Mononuclear cell (primary cell): ENCODE results near the gene PREPL. TPM values are rescaled to one million over a fixed set of nuclear protein-coding genes. Genes with fewer than 3 reads are reported as not detected.
"Not testable (repeated sequence)": the region's sequence is repeated elsewhere in the genome, so short reads cannot be mapped to it uniquely, and the experiment has no call there.

Experiments used
- H3K27me3 ChIP-seq: 2 replicates; pipeline ENCODE4 v1.6.0; 2011; ENCODE audit warnings: low read length, control low read depth; ENCODE audit not compliant: insufficient read depth
- H3K4me1 ChIP-seq: 2 replicates; pipeline ENCODE4 v1.5.1; 2011; ENCODE audit warnings: mild to moderate bottlenecking, low read length, control low read depth; ENCODE audit not compliant: insufficient read depth
- H3K4me3 ChIP-seq: 2 replicates; pipeline ENCODE4 v1.5.1; 2011; ENCODE audit warnings: mild to moderate bottlenecking, low read length, moderate library complexity
- H3K9me3 ChIP-seq: 2 replicates; pipeline ENCODE4 v1.5.1; 2011; ENCODE audit warnings: low read depth, mild to moderate bottlenecking, control low read depth, low read length
- total RNA-seq: library from RNA; depleted of rRNA; stranded (reverse); fragments of >200 nt; gene quantifications from one replicate; pipeline ENCODE4 v1.2.3, GENCODE V29; 2012

PREPL gene
- total RNA-seq, 1 donor, result 19.4 TPM

GRCh38 chr2:44325897-44326296 lies 35.4 kb downstream of the PREPL start:
- H3K4me3 ChIP-seq, result no peak overlapping the region
- no peaks in the 10 kb centered on the region for H3K27me3 ChIP-seq
- no peaks in the 10 kb centered on the region for H3K9me3 ChIP-seq
- H3K4me1 ChIP-seq, result no peaks in the 10 kb centered on the region

- Histone ChIP-seq H3K27me3 (no peaks in the 10 kb centered on the region), H3K9me3 (no peaks in the 10 kb centered on the region), H3K4me3 (no peak overlapping the region), H3K4me1 (no peaks in the 10 kb centered on the region)
Observed at GRCh38 chr2:44324971-44325426, 36.3 kb downstream of the PREPL start.

- H3K9me3 ChIP-seq, result no peaks in the 10 kb centered on the region
- H3K27me3 ChIP-seq, result no peaks in the 10 kb centered on the region
- H3K4me1 ChIP-seq, result no peaks in the 10 kb centered on the region
- H3K4me3 ChIP-seq, result no peak overlapping the region
Observed at GRCh38 chr2:44321360-44321759, 39.9 kb downstream of the PREPL start.

GRCh38 chr2:44320832-44321231 lies 40.5 kb downstream of the PREPL start:
- no peaks in the 10 kb centered on the region for H3K9me3 ChIP-seq
- H3K4me3 ChIP-seq, result no peak overlapping the region
- no peaks in the 10 kb centered on the region for H3K27me3 ChIP-seq
- no peaks in the 10 kb centered on the region for H3K4me1 ChIP-seq

- Histone ChIP-seq H3K9me3 (peaks cover 9% of the 10 kb centered on the region), H3K4me3 (no peak overlapping the region), H3K4me1 (no peaks in the 10 kb centered on the region), H3K27me3 (no peaks in the 10 kb centered on the region)
Observed at GRCh38 chr2:44315945-44316344, 45.3 kb downstream of the PREPL start.

- Histone ChIP-seq H3K9me3 (peaks cover 25% of the 10 kb centered on the region), H3K4me3 (no peak overlapping the region), H3K4me1 (no peaks in the 10 kb centered on the region), H3K27me3 (no peaks in the 10 kb centered on the region)
Observed at GRCh38 chr2:44314362-44314761, 46.9 kb downstream of the PREPL start.

GRCh38 chr2:44310287-44310686 lies 51.0 kb downstream of the PREPL start:
- Histone ChIP-seq H3K4me1 (no peaks in the 10 kb centered on the region), H3K4me3 (no peak overlapping the region), H3K9me3 (peaks cover 30% of the 10 kb centered on the region), H3K27me3 (no peaks in the 10 kb centered on the region)

GRCh38 chr2:44305882-44306281 lies 55.4 kb downstream of the PREPL start:
- Histone ChIP-seq H3K4me1 (no peaks in the 10 kb centered on the region), H3K9me3 (peaks cover 21% of the 10 kb centered on the region), H3K27me3 (no peaks in the 10 kb centered on the region), H3K4me3 (no peak overlapping the region)

GRCh38 chr2:44304258-44304657 lies 57.0 kb downstream of the PREPL start:
- peaks cover 4% of the 10 kb centered on the region for H3K9me3 ChIP-seq
- no peak overlapping the region for H3K4me3 ChIP-seq
- H3K27me3 ChIP-seq, result no peaks in the 10 kb centered on the region
- H3K4me1 ChIP-seq, result no peaks in the 10 kb centered on the region

GRCh38 chr2:44303766-44304165 lies 57.5 kb downstream of the PREPL start:
- H3K27me3 ChIP-seq, H3K4me3 ChIP-seq, H3K9me3 ChIP-seq, H3K4me1 ChIP-seq: not testable (repeated sequence)

- no peaks in the 10 kb centered on the region for H3K4me1 ChIP-seq
- no peak overlapping the region for H3K4me3 ChIP-seq
- H3K27me3 ChIP-seq, result no peaks in the 10 kb centered on the region
- no peaks in the 10 kb centered on the region for H3K9me3 ChIP-seq
Observed at GRCh38 chr2:44301111-44301510, 60.2 kb downstream of the PREPL start.

GRCh38 chr2:44299635-44300034 lies 61.7 kb downstream of the PREPL start:
- no peaks in the 10 kb centered on the region for H3K4me1 ChIP-seq
- H3K4me3 ChIP-seq, result no peak overlapping the region
- no peaks in the 10 kb centered on the region for H3K9me3 ChIP-seq
- H3K27me3 ChIP-seq, result no peaks in the 10 kb centered on the region

GRCh38 chr2:44297431-44297830 lies 63.9 kb downstream of the PREPL start:
- no peak overlapping the region for H3K4me3 ChIP-seq
- H3K9me3 ChIP-seq, result no peaks in the 10 kb centered on the region
- H3K4me1 ChIP-seq, result no peaks in the 10 kb centered on the region
- no peaks in the 10 kb centered on the region for H3K27me3 ChIP-seq

- Histone ChIP-seq H3K9me3 (no peaks in the 10 kb centered on the region), H3K27me3 (no peaks in the 10 kb centered on the region), H3K4me1 (no peaks in the 10 kb centered on the region), H3K4me3 (no peak overlapping the region)
Observed at GRCh38 chr2:44296653-44297052, 64.6 kb downstream of the PREPL start.

GRCh38 chr2:44295633-44296359 lies 65.5 kb downstream of the PREPL start:
- no peak overlapping the region for H3K4me3 ChIP-seq
- no peaks in the 10 kb centered on the region for H3K27me3 ChIP-seq
- H3K9me3 ChIP-seq, result no peaks in the 10 kb centered on the region
- H3K4me1 ChIP-seq, result no peaks in the 10 kb centered on the region

GRCh38 chr2:44295113-44295512 lies 66.2 kb downstream of the PREPL start:
- no peak overlapping the region for H3K4me3 ChIP-seq
- H3K9me3 ChIP-seq, result no peaks in the 10 kb centered on the region
- no peaks in the 10 kb centered on the region for H3K4me1 ChIP-seq
- no peaks in the 10 kb centered on the region for H3K27me3 ChIP-seq
